Lower lobe of right lung (tissue), 2 donors: ENCODE measurements around the gene HDAC4. TPM values are rescaled to one million over a fixed set of nuclear protein-coding genes. Genes with fewer than 3 reads are reported as not detected.

Experiments used
- ATAC-seq, 2 donors: fragments of 200-7000 bp; cut with Tn5 transposase; one replicate each; pipeline ENCODE4 v1.9.1; 2020 to 2022; ENCODE audit warnings: mild to moderate bottlenecking in 2 of 2, moderate library complexity in 2 of 2
- DNase-seq: peaks from one replicate; pipeline ENCODE4 v3.0.0-alpha.2; 2020
- H3K27ac ChIP-seq: fragments of 200-600 bp; one replicate; pipeline ENCODE4 v1.8.0; 2022
- H3K27me3 ChIP-seq: fragments of 200-600 bp; one replicate; pipeline ENCODE4 v1.8.0; 2022; ENCODE audit warnings: low read depth
- H3K36me3 ChIP-seq: fragments of 200-600 bp; one replicate; pipeline ENCODE4 v1.8.0; 2022; ENCODE audit warnings: mild to moderate bottlenecking
- H3K4me1 ChIP-seq: fragments of 200-600 bp; one replicate; pipeline ENCODE4 v1.8.0; 2022
- H3K4me3 ChIP-seq: fragments of 200-600 bp; one replicate; pipeline ENCODE4 v1.8.0; 2022; ENCODE audit warnings: mild to moderate bottlenecking
- H3K9me3 ChIP-seq: fragments of 200-600 bp; one replicate; pipeline ENCODE4 v1.8.0; 2022
- intact Hi-C: fragments of 100-400 bp; cut with DNase I; formaldehyde crosslinking; loops from one replicate; pipeline ENCODE4 v1.11.0; 2022
- total RNA-seq: library from RNA; stranded (reverse); fragmentation: NEBNext Ultra II Directional; extraction: Animal tissue kit (Norgen Biotek cat#: 25700); gene quantifications from one replicate; pipeline ENCODE4 v1.2.1, GENCODE V29; 2021
- TF ChIP-seq, protein P1 (sequence below): fragments of 200-600 bp; IDR thresholded peaks from one replicate; pipeline ENCODE4 v1.8.0; 2022; ENCODE audit warnings: antibody characterized with exemption, mild to moderate bottlenecking
- donor health status: DM: no; HTN: yes; CAD: no; lungs with severe emphysema.

HDAC4 gene
- total RNA-seq, 1 donor from 2014 or later, result 44.9 TPM

DNA sequence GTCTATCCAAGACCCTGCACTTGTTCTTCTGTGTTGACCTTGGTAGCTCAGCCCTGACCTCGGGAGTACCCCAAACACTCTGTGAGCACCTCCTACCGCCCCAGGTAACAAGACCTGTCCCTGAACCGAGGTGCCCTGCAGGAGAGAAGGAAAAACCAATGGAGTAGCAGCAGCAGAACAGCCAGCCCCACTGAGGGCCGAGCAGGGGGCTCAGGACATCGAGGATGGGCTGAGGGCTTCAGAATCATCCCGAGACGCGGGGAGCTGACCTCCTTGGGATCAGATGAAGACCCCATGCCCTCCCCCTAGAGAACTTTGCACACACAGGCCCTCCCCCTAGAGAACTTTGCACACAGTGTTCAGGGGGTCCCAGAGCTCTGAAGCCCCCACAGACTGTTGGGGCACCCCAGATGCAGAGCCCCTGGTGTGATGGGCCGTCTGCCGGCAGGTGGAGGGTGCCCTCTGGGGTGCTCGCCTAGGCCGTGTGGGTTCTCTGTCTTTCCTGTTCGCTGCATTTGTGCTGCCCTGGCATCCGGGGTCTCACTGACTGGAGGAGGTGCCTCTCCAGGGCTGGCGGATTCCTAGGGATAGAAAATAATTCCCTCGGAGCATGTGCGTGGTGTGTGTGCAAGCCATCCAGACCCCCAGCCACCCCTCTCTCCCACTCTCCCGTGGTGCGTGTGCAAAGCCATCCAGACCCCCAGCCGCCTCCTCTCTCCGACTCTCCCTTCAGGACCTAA lies 363.8 kb downstream of the HDAC4 start:
- intact Hi-C loops, result no loop called here
- Histone ChIP-seq H3K4me3 (no peak overlapping the region), H3K27ac (no peak overlapping the region), H3K27me3 (peaks cover 14% of the 10 kb centered on the region), H3K36me3 (no peaks in the 10 kb centered on the region), H3K4me1 (no peaks in the 10 kb centered on the region), H3K9me3 (no peaks in the 10 kb centered on the region)
- TF ChIP-seq, protein P1, sequence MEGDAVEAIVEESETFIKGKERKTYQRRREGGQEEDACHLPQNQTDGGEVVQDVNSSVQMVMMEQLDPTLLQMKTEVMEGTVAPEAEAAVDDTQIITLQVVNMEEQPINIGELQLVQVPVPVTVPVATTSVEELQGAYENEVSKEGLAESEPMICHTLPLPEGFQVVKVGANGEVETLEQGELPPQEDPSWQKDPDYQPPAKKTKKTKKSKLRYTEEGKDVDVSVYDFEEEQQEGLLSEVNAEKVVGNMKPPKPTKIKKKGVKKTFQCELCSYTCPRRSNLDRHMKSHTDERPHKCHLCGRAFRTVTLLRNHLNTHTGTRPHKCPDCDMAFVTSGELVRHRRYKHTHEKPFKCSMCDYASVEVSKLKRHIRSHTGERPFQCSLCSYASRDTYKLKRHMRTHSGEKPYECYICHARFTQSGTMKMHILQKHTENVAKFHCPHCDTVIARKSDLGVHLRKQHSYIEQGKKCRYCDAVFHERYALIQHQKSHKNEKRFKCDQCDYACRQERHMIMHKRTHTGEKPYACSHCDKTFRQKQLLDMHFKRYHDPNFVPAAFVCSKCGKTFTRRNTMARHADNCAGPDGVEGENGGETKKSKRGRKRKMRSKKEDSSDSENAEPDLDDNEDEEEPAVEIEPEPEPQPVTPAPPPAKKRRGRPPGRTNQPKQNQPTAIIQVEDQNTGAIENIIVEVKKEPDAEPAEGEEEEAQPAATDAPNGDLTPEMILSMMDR, result no peak
- DNase-seq, result no peak
- ATAC-seq, result no peak

DNA sequence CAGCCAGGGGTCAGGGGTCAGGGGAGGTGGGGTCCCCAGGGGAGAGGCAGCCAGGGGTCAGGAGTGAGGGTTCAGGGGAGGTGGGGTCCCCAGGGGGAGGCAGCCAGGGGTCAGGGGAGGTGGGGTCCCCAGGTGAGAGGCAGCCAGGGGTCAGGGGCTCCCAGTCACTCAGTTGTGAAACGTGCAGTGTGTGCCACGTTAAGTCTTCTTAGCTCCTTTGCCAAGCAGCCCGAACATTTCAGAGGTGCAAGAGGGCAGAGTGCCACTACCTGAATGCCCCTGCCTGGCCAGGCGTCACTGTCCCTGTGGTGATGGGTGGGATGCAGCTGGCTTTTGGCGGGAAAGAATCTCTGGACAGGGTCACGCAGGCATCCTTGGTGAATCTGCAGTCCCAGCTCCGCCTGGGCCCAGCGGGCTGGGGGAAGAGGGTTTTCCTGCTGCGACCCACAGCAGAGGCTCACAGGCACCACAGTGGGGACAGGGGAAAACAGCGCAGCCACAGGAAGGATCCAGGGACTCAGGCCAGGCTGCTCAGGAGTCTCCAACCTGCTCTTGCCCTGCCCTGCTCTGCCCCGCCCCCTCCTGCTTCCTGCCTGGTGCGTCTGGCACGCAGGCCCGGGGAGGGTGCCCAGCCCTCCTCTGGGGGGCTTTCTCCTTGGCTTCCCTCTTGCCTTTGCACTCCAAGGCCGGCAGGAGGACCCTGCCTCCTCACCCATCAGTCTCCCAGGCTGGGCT lies 364.7 kb downstream of the HDAC4 start:
- Histone ChIP-seq H3K36me3 (no peaks in the 10 kb centered on the region), H3K4me3 (no peak overlapping the region), H3K27me3 (peaks cover 14% of the 10 kb centered on the region), H3K4me1 (no peaks in the 10 kb centered on the region), H3K9me3 (no peaks in the 10 kb centered on the region), H3K27ac (no peak overlapping the region)
- no peak for DNase-seq
- TF ChIP-seq, protein P1, result no peak
- ATAC-seq, result no peak
- intact Hi-C loops, result no loop called here

DNA sequence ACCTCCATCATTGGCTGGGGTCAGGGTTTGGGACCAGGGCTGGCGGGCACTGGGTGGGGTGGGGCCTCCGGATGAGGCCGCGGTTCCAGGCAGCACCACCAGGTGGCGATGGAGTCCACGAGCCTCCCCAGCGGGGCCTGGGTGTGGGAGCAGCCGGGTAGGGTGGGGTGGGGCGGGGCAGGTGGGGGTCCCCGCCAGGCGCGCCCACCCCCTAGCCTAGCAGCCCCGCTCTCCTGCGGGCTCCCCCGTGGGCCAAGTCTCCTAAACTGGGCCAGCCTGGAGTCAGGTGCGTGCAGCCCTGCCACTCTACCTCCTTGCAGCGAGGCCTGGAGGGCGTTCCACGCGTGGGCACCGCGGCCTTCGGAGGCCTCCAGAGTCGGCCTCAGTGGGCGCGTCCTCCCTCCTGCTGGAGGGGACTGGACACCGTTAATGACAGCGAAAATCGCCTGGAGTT lies 365.4 kb downstream of the HDAC4 start:
- Histone ChIP-seq H3K4me3 (no peak overlapping the region), H3K4me1 (no peaks in the 10 kb centered on the region), H3K27ac (no peak overlapping the region), H3K36me3 (no peaks in the 10 kb centered on the region), H3K9me3 (no peaks in the 10 kb centered on the region), H3K27me3 (peaks cover 14% of the 10 kb centered on the region)
- DNase-seq, result peak; percentile 67
- peak; percentile 83 to 85 for ATAC-seq
- TF ChIP-seq, protein P1, result peak; percentile 90
- intact Hi-C loops, result no loop called here

- H3K9me3 ChIP-seq, result no peaks in the 10 kb centered on the region
- no peak overlapping the region for H3K27ac ChIP-seq
- H3K27me3 ChIP-seq, result peaks cover 14% of the 10 kb centered on the region
- H3K36me3 ChIP-seq, result no peaks in the 10 kb centered on the region
- TF ChIP-seq, protein P1, result no peak
- no peak overlapping the region for H3K4me3 ChIP-seq
- H3K4me1 ChIP-seq, result no peaks in the 10 kb centered on the region
- no peak for ATAC-seq
- intact Hi-C loops, result no loop called here
- DNase-seq, result no peak
Observed at GRCh38 chr2:239034561-239035341, 366.1 kb downstream of the HDAC4 start.

- Histone ChIP-seq H3K36me3 (no peaks in the 10 kb centered on the region), H3K9me3 (no peaks in the 10 kb centered on the region), H3K27me3 (peaks cover 14% of the 10 kb centered on the region), H3K4me3 (no peak overlapping the region), H3K4me1 (no peaks in the 10 kb centered on the region), H3K27ac (no peak overlapping the region)
- TF ChIP-seq, protein P1, result no peak
- ATAC-seq (no peak), DNase-seq (no peak)
- intact Hi-C loops, result no loop called here
Observed at GRCh38 chr2:239033801-239034560, 366.8 kb downstream of the HDAC4 start.
